Lung (tissue), 12 donors: ENCODE results near the gene YWHAG. TPM values are rescaled to one million over a fixed set of nuclear protein-coding genes. Genes with fewer than 3 reads are reported as not detected.
"Not testable (repeated sequence)": the region's sequence is repeated elsewhere in the genome, so short reads cannot be mapped to it uniquely, and the experiment has no call there.

Source experiments
- ATAC-seq: fragments of 200-7000 bp; cut with Tn5 transposase; one replicate; pipeline ENCODE4 v1.9.1; 2020; ENCODE audit warnings: moderate number of reproducible peaks; ENCODE audit not compliant: insufficient read depth, low FRiP score
- DNase-seq, 3 donors: peaks; one replicate each; pipeline ENCODE4 v3.0.0-alpha.2; 2013 to 2017
- H3K27ac ChIP-seq, 2 donors: one replicate each; pipeline ENCODE4 v1.5.1; 2013; ENCODE audit warnings: mild to moderate bottlenecking in 2 of 2, moderate library complexity in 2 of 2, control low read depth in 1 of 2, inconsistent platforms in 1 of 2, low read depth in 1 of 2, low read length in 1 of 2
- H3K27me3 ChIP-seq, 3 donors: one replicate each; pipeline ENCODE4 v1.5.1; 2013; ENCODE audit warnings: low read length in 2 of 3; ENCODE audit not compliant: control insufficient read depth in 3 of 3, insufficient read depth in 3 of 3
- H3K36me3 ChIP-seq, 4 donors: one replicate each; pipeline ENCODE4 v1.5.1; 2013; ENCODE audit warnings: low read length in 4 of 4, mild to moderate bottlenecking in 1 of 4, moderate library complexity in 1 of 4; ENCODE audit not compliant: control insufficient read depth in 4 of 4, insufficient read depth in 4 of 4
- H3K4me1 ChIP-seq, 5 donors: one replicate each; pipeline ENCODE4 v1.5.1; 2013; ENCODE audit warnings: low read length in 5 of 5, mild to moderate bottlenecking in 2 of 5, moderate library complexity in 1 of 5; ENCODE audit not compliant: control insufficient read depth in 5 of 5, insufficient read depth in 5 of 5
- H3K4me3 ChIP-seq: one replicate; pipeline ENCODE4 v1.5.1; 2013; ENCODE audit warnings: mild to moderate bottlenecking, control low read depth, moderate library complexity
- H3K9ac ChIP-seq, 2 donors: one replicate each; pipeline ENCODE4 v1.5.1; 2013; ENCODE audit warnings: low read length in 2 of 2, control low read depth in 1 of 2; ENCODE audit not compliant: insufficient read depth in 1 of 2
- H3K9me3 ChIP-seq, 4 donors: one replicate each; pipeline ENCODE4 v1.5.1; 2013; ENCODE audit warnings: low read length in 3 of 4, mild to moderate bottlenecking in 1 of 4, moderate library complexity in 1 of 4; ENCODE audit not compliant: control insufficient read depth in 4 of 4, insufficient read depth in 3 of 4
- WGBS, 2 donors: extraction: QIAGEN DNeasy Blood & Tissue Kit; methylation state at CpG; one replicate each; pipeline ENCODE4 v1.1.7; 2013; 5-methylcytosine and 5-hydroxymethylcytosine counted together
- polyA plus RNA-seq, 2 donors: library from polyadenylated mRNA; stranded (reverse); fragments of 200-250 nt; gene quantifications; one replicate each; pipeline ENCODE4 v1.2.1, GENCODE V29; 2013
- total RNA-seq, 2 donors: library from RNA; depleted of rRNA in 1 of 2; stranded (reverse); fragments of >200 nt in 1 of 2; gene quantifications; one replicate each; pipeline ENCODE4 v1.2.1, GENCODE V29; 2014 to 2021
- TF ChIP-seq, protein P1 (sequence below): IDR thresholded peaks from 2 replicates; pipeline ENCODE4 v1.5.1; 2012; ENCODE audit warnings: mild to moderate bottlenecking; ENCODE audit errors: control extremely low read depth, extremely low read depth
- donor health status: control.
- donor health status: control.
- donor health status: Bipolar disorder and iron deficiency.
- donor health status: healthy.
- donor health status: DM: yes; HTN: yes; CAD: no.

Gene YWHAG
- total and polyA plus RNA-seq, 4 donors = 34.3 to 123 (median 82.9) TPM

DNA sequence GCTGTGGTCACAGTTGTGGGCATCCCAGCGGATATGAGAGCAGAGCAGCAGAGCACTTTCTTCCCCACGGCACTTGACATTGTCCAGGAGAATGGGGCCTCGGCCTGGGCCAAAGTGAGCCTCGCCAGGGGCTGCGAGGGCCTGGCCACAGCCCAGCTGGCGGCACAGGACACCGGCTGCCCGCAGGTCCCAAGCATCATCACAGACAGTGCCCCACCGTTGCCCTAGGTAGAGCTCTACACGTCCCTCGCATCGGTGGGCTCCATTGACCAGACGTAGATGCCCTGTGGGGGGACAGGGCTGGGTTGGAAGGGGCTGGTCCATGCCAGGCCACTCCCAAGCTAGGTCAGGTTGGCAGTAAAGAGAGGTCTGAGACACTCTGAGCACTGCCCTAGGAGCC is 31.3 kb upstream of the YWHAG start:
- H3K9ac ChIP-seq = no peak overlapping the region
- H3K27ac ChIP-seq = no peak overlapping the region
- no peak overlapping the region for H3K4me3 ChIP-seq
- DNase-seq (no peak), ATAC-seq (no peak)
- H3K9me3 ChIP-seq = no peaks in the 10 kb centered on the region
- TF ChIP-seq, protein P1, sequence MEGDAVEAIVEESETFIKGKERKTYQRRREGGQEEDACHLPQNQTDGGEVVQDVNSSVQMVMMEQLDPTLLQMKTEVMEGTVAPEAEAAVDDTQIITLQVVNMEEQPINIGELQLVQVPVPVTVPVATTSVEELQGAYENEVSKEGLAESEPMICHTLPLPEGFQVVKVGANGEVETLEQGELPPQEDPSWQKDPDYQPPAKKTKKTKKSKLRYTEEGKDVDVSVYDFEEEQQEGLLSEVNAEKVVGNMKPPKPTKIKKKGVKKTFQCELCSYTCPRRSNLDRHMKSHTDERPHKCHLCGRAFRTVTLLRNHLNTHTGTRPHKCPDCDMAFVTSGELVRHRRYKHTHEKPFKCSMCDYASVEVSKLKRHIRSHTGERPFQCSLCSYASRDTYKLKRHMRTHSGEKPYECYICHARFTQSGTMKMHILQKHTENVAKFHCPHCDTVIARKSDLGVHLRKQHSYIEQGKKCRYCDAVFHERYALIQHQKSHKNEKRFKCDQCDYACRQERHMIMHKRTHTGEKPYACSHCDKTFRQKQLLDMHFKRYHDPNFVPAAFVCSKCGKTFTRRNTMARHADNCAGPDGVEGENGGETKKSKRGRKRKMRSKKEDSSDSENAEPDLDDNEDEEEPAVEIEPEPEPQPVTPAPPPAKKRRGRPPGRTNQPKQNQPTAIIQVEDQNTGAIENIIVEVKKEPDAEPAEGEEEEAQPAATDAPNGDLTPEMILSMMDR = no peak
- peaks cover 0 to 11% (median 3%) of the 10 kb centered on the region in 5 donors for H3K4me1 ChIP-seq
- H3K27me3 ChIP-seq = no peaks in the 10 kb centered on the region
- no peaks in the 10 kb centered on the region for H3K36me3 ChIP-seq
- 95 to 98% methylated on average over 13 of the region's 13 CpGs for WGBS, 2 donors

DNA sequence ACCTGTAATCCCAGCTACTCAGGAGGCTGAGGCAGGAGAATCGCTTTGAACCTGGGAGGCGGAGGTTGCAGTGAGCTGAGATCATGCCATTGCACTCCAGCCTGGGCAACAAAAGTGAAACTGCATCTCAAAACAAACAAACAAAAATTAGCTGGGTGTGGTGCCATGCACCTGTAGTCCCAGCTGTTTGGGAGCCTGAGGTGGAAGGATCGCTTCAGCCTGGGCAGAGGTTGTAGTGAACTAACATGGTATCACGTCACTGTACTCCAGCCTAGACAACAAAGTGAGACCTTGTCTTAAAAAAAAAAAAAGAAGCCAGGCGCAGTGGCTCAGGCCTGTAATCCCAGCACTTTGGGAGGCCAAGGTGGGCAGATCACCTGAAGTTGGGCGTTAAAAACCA is 29.0 kb upstream of the YWHAG start:
- not testable (repeated sequence) for H3K4me1 ChIP-seq, H3K9ac ChIP-seq, H3K4me3 ChIP-seq, H3K36me3 ChIP-seq, ATAC-seq, H3K9me3 ChIP-seq, H3K27ac ChIP-seq, DNase-seq, H3K27me3 ChIP-seq
- 95 to 96% methylated on average over 6 of the region's 6 CpGs for WGBS, 2 donors

DNA sequence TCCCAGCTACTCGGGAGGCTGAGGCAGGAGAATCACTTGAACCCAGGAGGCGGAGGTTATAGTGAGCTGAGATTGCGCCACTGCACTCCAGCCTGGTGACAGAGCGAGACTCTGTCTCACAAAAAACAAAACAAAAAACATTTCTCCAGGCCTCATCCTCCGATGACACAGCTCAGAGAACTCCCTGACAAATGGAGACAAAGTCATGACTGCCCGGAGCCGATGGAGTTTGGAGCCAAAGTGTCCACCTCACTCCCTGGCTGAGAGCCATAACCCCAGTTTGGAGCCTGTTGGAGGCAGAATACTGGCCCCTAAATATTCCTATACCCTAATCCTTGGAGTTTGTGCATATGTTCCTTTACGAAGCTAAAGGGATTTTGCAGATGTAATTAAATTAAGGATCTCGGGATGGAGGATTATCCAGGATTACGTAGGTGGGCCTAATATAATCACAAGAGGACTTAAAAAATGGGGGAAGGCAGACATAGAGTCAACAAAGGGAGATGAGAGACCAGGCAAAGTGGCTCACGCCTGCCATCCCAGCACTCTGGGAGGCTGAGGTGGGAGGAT is 28.0 kb upstream of the YWHAG start:
- Histone ChIP-seq H3K4me1 (peaks cover 0 to 3% (median 0%) of the 10 kb centered on the region in 5 donors), H3K9ac (no peak overlapping the region), H3K27ac (no peak overlapping the region), H3K36me3 (no peaks in the 10 kb centered on the region), H3K27me3 (no peaks in the 10 kb centered on the region), H3K4me3 (no peak overlapping the region), H3K9me3 (no peaks in the 10 kb centered on the region)
- TF ChIP-seq, protein P1 = no peak
- DNase-seq (no peak), ATAC-seq (no peak)
- WGBS, 2 donors = 88 to 93% methylated on average over 11 of the region's 11 CpGs

DNA sequence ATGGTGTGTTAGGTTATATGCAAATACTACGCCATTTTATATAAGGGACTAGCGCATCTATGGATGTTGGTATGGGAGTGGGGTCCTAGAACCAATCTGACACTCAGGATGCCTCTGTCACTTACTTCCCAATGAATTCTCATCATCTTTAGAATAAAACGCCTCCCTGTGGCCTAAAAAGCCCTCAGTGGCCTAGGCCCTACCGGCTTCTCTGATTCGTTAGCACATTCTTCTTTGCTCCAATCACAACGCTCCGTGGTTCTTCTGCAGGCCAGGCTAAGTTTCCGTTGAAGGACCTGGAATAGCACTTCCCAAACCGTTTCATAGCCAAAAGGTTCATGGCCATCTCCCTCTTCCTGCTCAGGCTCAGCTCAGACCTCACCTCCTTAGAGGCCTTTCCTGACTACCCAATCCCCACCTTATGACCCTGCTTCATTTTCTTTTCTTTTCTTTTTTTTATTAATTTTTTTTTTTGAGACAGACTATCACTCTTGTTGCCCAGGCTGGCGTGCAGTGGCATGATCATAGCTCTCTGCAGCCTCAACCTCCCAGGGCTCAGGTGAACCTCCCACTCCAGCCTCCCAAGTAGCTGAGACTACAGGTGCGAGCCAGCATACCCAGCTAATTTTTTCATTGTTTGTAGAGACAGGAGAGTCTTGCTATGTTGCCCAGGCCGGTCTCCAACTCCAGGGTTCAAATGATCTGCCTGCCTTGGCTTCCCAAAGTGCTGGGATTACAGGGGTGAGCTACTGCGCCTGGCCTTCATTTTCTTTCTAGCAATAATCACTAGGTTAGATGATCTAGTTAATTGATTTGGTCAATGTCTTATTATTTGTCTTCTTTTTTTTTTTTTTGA is 24.5 kb upstream of the YWHAG start:
- H3K9me3 ChIP-seq = no peaks in the 10 kb centered on the region
- no peak overlapping the region for H3K9ac ChIP-seq
- TF ChIP-seq, protein P1 = no peak
- no peaks in the 10 kb centered on the region for H3K36me3 ChIP-seq
- WGBS, 2 donors = 78 to 82% methylated on average over 13 of the region's 13 CpGs
- no peaks in the 10 kb centered on the region for H3K27me3 ChIP-seq
- peaks cover 0 to 12% (median 4%) of the 10 kb centered on the region in 5 donors for H3K4me1 ChIP-seq
- H3K27ac ChIP-seq = no peak overlapping the region
- ATAC-seq (no peak), DNase-seq (no peak)
- H3K4me3 ChIP-seq = no peak overlapping the region
